SU-DHL-6 (cell line): Measurements from ENCODE around the gene FAM163B.

ENCODE experiments used
- H2AFZ ChIP-seq: fragments of 200-600 bp; sonication (generic); 2 replicates; pipeline ENCODE4 v1.6.1; 2014; ENCODE audit warnings: low read depth, mild to moderate bottlenecking, moderate library complexity, mixed read lengths, antibody characterized with exemption, low read length; ENCODE audit not compliant: severe bottlenecking
- H3F3A ChIP-seq: fragments of 200-600 bp; shearing (Covaris generic); 2 replicates; pipeline ENCODE4 v1.6.0; 2016; ENCODE audit warnings: antibody characterized with exemption, mild to moderate bottlenecking; ENCODE audit not compliant: insufficient read depth
- H3K27ac ChIP-seq: fragments of 200-600 bp; sonication (generic); 2 replicates; pipeline ENCODE4 v1.5.1; 2016; ENCODE audit warnings: low read depth, mild to moderate bottlenecking, low read length, moderate library complexity, mixed read lengths
- H3K27me3 ChIP-seq: fragments of 200-600 bp; sonication (generic), shearing (Covaris generic); 2 replicates; pipeline ENCODE4 v1.6.0; 2014; ENCODE audit warnings: mild to moderate bottlenecking, low read length
- H3K36me3 ChIP-seq: fragments of 200-600 bp; sonication (generic); 2 replicates; pipeline ENCODE4 v1.6.1; 2014; ENCODE audit warnings: mild to moderate bottlenecking, low read length, mixed read lengths
- H3K4me2 ChIP-seq: fragments of 300-600, 200-600 bp; shearing (Covaris generic), sonication (generic); 2 replicates; pipeline ENCODE4 v1.6.0; 2014; ENCODE audit warnings: low read length, low read depth, mild to moderate bottlenecking; ENCODE audit not compliant: poor library complexity, severe bottlenecking
- H3K4me3 ChIP-seq: fragments of 200-600 bp; sonication (generic); 2 replicates; pipeline ENCODE4 v1.5.1; 2014; ENCODE audit warnings: antibody characterized with exemption, low read length, mild to moderate bottlenecking, mixed read lengths; ENCODE audit not compliant: insufficient read depth, poor library complexity, severe bottlenecking
- H3K79me2 ChIP-seq: fragments of 200-600 bp; sonication (generic); 2 replicates; pipeline ENCODE4 v1.6.1; 2014; ENCODE audit warnings: mild to moderate bottlenecking, low read length, moderate library complexity; ENCODE audit not compliant: insufficient read depth
- H3K9ac ChIP-seq: fragments of 200-600 bp; sonication (generic); 2 replicates; pipeline ENCODE4 v1.7.0; 2014; ENCODE audit warnings: mild to moderate bottlenecking, low read length
- H3K9me2 ChIP-seq: fragments of 200-600 bp; sonication (generic); replicated peaks from 2 replicates; pipeline ENCODE4 v1.6.1; 2014; ENCODE audit warnings: low read length; ENCODE audit not compliant: insufficient read depth
- H3K9me3 ChIP-seq: fragments of 200-600 bp; sonication (generic); 2 replicates; pipeline ENCODE4 v1.6.1; 2014; ENCODE audit warnings: low read length, mixed read lengths; ENCODE audit not compliant: insufficient read depth
- H4K20me1 ChIP-seq: fragments of 200-600 bp; sonication (generic); 2 replicates; pipeline ENCODE4 v1.6.1; 2014; ENCODE audit warnings: low read depth, mild to moderate bottlenecking, antibody characterized with exemption, low read length, moderate library complexity, mixed read lengths
- EZH2phosphoT487 ChIP-seq: fragments of 200-600 bp; sonication (generic), shearing (Covaris generic); conservative IDR thresholded peaks from 2 replicates; pipeline ENCODE4 v1.6.1; 2018; ENCODE audit warnings: mild to moderate bottlenecking, antibody characterized with exemption, low read length, moderate library complexity, mixed read lengths
- TF ChIP-seq, protein P1 (sequence below): fragments of 200-600 bp; sonication (generic); IDR thresholded peaks from one replicate; pipeline ENCODE4 v1.5.1; 2017; ENCODE audit warnings: antibody characterized with exemption, mild to moderate bottlenecking, low read length, moderate library complexity; ENCODE audit not compliant: insufficient read depth, poor library complexity, severe bottlenecking

The FAM163B gene

DNA sequence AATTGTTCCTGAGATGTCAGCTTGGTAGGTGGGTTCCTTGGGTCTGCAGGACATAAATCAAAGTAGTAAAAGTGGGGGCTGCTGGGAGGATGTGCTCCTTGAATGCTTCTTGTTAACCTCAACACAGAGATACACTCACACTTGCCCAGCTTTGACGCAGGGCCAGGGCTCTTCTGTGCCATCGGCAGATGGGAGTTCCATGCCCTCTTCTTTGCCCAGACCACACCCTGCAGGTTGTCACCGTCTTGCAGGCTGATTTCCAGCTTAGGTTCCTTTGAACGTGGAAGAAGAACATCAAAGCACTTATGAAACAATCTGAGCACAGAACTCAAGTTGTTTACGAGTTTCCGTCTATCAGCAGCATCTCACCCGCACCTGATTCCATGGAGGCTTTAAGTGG lies 38.0 kb upstream of the FAM163B start:
- Histone ChIP-seq H3K9me2 (no peaks in the 10 kb centered on the region), H3K27ac (no peak overlapping the region), H3K9me3 (no peaks in the 10 kb centered on the region), H3K4me3 (no peak overlapping the region), H3F3A (no peaks in the 10 kb centered on the region), H3K36me3 (no peaks in the 10 kb centered on the region), H3K4me2 (no peak overlapping the region), H2AFZ (no peak overlapping the region), H3K27me3 (no peaks in the 10 kb centered on the region), H4K20me1 (no peaks in the 10 kb centered on the region), H3K79me2 (no peaks in the 10 kb centered on the region), H3K9ac (no peak overlapping the region)
- no peak for TF ChIP-seq EZH2phosphoT487
- TF ChIP-seq, protein P1, sequence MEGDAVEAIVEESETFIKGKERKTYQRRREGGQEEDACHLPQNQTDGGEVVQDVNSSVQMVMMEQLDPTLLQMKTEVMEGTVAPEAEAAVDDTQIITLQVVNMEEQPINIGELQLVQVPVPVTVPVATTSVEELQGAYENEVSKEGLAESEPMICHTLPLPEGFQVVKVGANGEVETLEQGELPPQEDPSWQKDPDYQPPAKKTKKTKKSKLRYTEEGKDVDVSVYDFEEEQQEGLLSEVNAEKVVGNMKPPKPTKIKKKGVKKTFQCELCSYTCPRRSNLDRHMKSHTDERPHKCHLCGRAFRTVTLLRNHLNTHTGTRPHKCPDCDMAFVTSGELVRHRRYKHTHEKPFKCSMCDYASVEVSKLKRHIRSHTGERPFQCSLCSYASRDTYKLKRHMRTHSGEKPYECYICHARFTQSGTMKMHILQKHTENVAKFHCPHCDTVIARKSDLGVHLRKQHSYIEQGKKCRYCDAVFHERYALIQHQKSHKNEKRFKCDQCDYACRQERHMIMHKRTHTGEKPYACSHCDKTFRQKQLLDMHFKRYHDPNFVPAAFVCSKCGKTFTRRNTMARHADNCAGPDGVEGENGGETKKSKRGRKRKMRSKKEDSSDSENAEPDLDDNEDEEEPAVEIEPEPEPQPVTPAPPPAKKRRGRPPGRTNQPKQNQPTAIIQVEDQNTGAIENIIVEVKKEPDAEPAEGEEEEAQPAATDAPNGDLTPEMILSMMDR, result no peak

DNA sequence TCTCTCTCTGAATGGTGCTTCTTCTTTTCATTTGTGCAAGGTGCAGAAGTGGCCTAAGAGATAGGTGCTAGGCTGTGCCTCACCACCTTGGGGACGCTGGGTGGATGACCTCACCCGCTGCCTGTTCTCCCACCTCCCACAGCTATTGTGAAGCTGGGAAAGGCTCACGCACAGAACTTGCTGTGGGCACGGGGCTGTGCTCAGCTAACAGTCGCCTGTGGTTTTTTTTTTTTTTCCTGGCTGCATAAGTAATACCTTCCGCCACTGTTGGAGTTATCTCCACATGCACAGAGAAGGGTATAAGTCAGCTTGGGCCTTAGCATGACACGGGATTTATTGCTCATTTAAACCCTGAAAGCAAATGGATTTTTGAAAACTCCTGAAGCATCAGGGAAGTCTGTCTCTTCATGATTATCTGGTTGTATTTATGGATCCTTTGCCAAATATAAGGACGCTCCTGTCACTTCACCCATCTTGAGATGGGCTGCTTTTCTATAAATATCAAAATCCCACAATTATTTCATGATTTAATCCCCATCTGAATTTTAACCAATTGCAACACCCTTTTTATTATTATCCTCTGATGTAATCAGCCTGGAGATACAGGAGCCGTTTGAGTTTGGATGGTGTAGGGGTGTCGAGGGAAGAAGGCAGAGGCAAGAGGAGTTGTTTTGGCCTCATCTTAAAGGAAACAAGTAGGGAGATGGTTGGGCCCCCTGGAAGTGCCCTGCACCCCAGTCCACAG lies 36.0 kb upstream of the FAM163B start:
- Histone ChIP-seq H2AFZ (no peak overlapping the region), H3K27me3 (no peaks in the 10 kb centered on the region), H3K36me3 (no peaks in the 10 kb centered on the region), H3K4me3 (no peak overlapping the region), H3K79me2 (no peaks in the 10 kb centered on the region), H4K20me1 (no peaks in the 10 kb centered on the region), H3K27ac (no peak overlapping the region), H3K9me3 (no peaks in the 10 kb centered on the region), H3F3A (no peaks in the 10 kb centered on the region), H3K4me2 (no peak overlapping the region), H3K9ac (no peak overlapping the region), H3K9me2 (no peaks in the 10 kb centered on the region)
- TF ChIP-seq, protein P1, result no peak
- TF ChIP-seq EZH2phosphoT487, result no peak

DNA sequence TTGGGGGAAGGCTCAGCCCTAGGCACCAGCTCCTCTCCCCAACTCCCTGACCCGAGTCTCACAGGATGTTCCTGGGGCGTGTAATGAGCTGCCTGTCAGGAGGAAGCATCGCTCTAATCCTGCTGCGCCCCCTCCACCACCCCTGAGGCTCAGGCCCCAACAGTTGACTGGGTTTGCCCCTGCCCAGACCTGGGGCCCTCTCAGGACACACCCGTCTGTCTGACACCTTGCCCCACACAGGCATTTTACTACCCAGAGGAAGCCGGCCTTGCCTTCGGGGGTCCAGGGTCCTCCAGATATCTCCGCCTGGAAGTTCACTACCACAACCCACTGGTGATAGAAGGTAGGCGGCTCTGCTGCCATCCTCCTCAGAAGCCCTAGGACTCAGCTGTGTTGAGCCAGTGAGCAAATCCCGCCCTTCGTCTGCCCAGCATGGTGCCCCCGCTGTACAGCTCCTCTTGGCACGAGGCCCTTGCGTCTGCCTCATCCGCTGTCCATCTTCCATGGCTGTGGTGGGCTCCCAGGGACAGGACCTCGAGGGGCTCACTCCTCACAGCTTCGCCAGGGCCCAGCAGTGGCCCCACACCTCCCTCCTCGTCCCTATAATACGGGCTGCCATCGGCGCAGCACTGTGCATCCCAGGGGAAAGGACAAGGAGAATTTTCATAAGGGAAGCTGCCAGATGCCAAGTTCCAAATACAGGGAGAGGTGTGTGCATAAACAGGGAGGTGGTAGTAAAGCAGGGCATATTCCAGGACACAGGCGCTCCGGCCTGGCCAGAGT lies 35.0 kb upstream of the FAM163B start:
- Histone ChIP-seq H3K36me3 (no peaks in the 10 kb centered on the region), H3K9ac (no peak overlapping the region), H4K20me1 (no peaks in the 10 kb centered on the region), H3K9me2 (no peaks in the 10 kb centered on the region), H3K27ac (no peak overlapping the region), H2AFZ (no peak overlapping the region), H3K4me2 (no peak overlapping the region), H3K79me2 (no peaks in the 10 kb centered on the region), H3F3A (no peaks in the 10 kb centered on the region), H3K9me3 (no peaks in the 10 kb centered on the region), H3K27me3 (no peaks in the 10 kb centered on the region), H3K4me3 (no peak overlapping the region)
- no peak for TF ChIP-seq EZH2phosphoT487
- TF ChIP-seq, protein P1, result no peak
